HEK293 (cell line): ENCODE data around the gene AKAP8.

ENCODE experiments used
- CTCF ChIA-PET: fragments of 350-600 bp; formaldehyde crosslinking; extraction: SDS; loops from one replicate; lab custom pipeline; 2021; ENCODE audit warnings: antibody characterized with exemption; lab: Yijun Ruan, JAX
- POLR2A ChIA-PET: fragments of 300-600 bp; formaldehyde crosslinking; extraction: SDS; loops from one replicate; lab custom pipeline; 2020; ENCODE audit warnings: antibody characterized with exemption, inconsistent platforms; lab: Yijun Ruan, JAX
- H3K27ac ChIP-seq: fragments of 200-500 bp; sonication (Bioruptor generic); 2 replicates; pipeline ENCODE4 v1.5.1; 2014; ENCODE audit warnings: low read depth, low read length, control low read depth, inconsistent platforms; ENCODE audit errors: extremely low read depth
- H3K36me3 ChIP-seq, 2 experiments: fragments of 200-500 bp in 1 of 2; sonication (Bioruptor generic) in 1 of 2; 1 replicate in 1 of 2; 2 replicates in 1 of 2; pipeline ENCODE4 v1.5.1; 2014 to 2017; ENCODE audit warnings: inconsistent platforms in 2 of 2, low read length in 2 of 2; ENCODE audit not compliant: control insufficient read depth in 2 of 2, insufficient read depth in 1 of 2
- H3K4me1 ChIP-seq: fragments of 200-500 bp; sonication (Bioruptor generic); 2 replicates; pipeline ENCODE4 v1.5.1; 2014; ENCODE audit warnings: mild to moderate bottlenecking, low read length, inconsistent platforms; ENCODE audit not compliant: control insufficient read depth, insufficient read depth
- H3K4me3 ChIP-seq: 2 replicates; pipeline ENCODE4 v1.5.1; 2011; ENCODE audit warnings: low read depth, mild to moderate bottlenecking, control low read depth, low read length, moderate library complexity
- H3K9me3 ChIP-seq: fragments of 200-500 bp; sonication (Bioruptor generic); 2 replicates; pipeline ENCODE4 v1.5.1; 2014; ENCODE audit warnings: low read depth, low read length, inconsistent platforms; ENCODE audit not compliant: control insufficient read depth, insufficient read depth
- BCL11B ChIP-seq: fragments of 450-650 bp; formaldehyde crosslinking; IDR thresholded peaks from 2 replicates; pipeline ENCODE4 v1.5.1; 2016; ENCODE audit warnings: low read depth, missing biosample characterization, missing genetic modification characterization
- EGR2 ChIP-seq: fragments of 450-650 bp; formaldehyde crosslinking; IDR thresholded peaks from 2 replicates; pipeline ENCODE4 v1.5.1; 2016; ENCODE audit warnings: low read depth, missing biosample characterization, missing genetic modification characterization
- GLIS1 ChIP-seq: fragments of 450-650 bp; formaldehyde crosslinking; IDR thresholded peaks from 2 replicates; pipeline ENCODE4 v1.5.1; 2016; ENCODE audit warnings: missing biosample characterization, missing genetic modification characterization
- MEIS1 ChIP-seq: sonication (generic); formaldehyde crosslinking; IDR thresholded peaks from 2 replicates; pipeline ENCODE4 v1.8.1; 2022; ENCODE audit warnings: missing genetic modification reagents, mild to moderate bottlenecking, borderline replicate concordance
- OSR2 ChIP-seq: fragments of 450-650 bp; formaldehyde crosslinking; IDR thresholded peaks from 2 replicates; pipeline ENCODE4 v1.5.1; 2016; ENCODE audit warnings: missing biosample characterization, missing genetic modification characterization
- SCRT2 ChIP-seq: fragments of 450-650 bp; formaldehyde crosslinking; IDR thresholded peaks from 2 replicates; pipeline ENCODE4 v1.5.1; 2016; ENCODE audit warnings: missing biosample characterization, missing genetic modification characterization
- TCF7L2 ChIP-seq: IDR thresholded peaks from 2 replicates; pipeline ENCODE4 v1.6.1; 2011; ENCODE audit warnings: low read depth, mild to moderate bottlenecking, inconsistent platforms, low read length, moderate library complexity, borderline replicate concordance
- ZBTB21 ChIP-seq: fragments of 450-650 bp; formaldehyde crosslinking; IDR thresholded peaks from 2 replicates; pipeline ENCODE4 v1.5.1; 2017; ENCODE audit warnings: missing biosample characterization, missing genetic modification characterization
- ZNF133 ChIP-seq: fragments of 450-650 bp; formaldehyde crosslinking; IDR thresholded peaks from 2 replicates; pipeline ENCODE4 v1.5.1; 2016; ENCODE audit warnings: missing biosample characterization, missing genetic modification characterization
- ZNF24 ChIP-seq: fragments of 450-650 bp; formaldehyde crosslinking; IDR thresholded peaks from 2 replicates; pipeline ENCODE4 v1.5.1; 2016; ENCODE audit warnings: missing biosample characterization, missing genetic modification characterization
- ZNF292 ChIP-seq: fragments of 450-650 bp; formaldehyde crosslinking; IDR thresholded peaks from 2 replicates; pipeline ENCODE4 v1.5.1; 2016; ENCODE audit warnings: low read depth, missing biosample characterization, missing genetic modification characterization, borderline replicate concordance
- ZNF335 ChIP-seq: fragments of 450-650 bp; formaldehyde crosslinking; conservative IDR thresholded peaks from 2 replicates; pipeline ENCODE4 v1.5.1; 2016; ENCODE audit warnings: missing biosample characterization, missing genetic modification characterization
- ZNF366 ChIP-seq: fragments of 450-650 bp; formaldehyde crosslinking; conservative IDR thresholded peaks from 2 replicates; pipeline ENCODE4 v1.5.1; 2016; ENCODE audit warnings: missing biosample characterization, missing genetic modification characterization
- ZNF37A ChIP-seq: fragments of 450-650 bp; IDR thresholded peaks from 2 replicates; pipeline ENCODE4 v1.5.1; 2018; ENCODE audit warnings: missing biosample characterization, missing genetic modification characterization
- ZNF433 ChIP-seq: fragments of 450-650 bp; formaldehyde crosslinking; IDR thresholded peaks from 2 replicates; pipeline ENCODE4 v1.5.1; 2016; ENCODE audit warnings: missing biosample characterization, missing genetic modification characterization, low read depth
- ZNF560 ChIP-seq: fragments of 450-650 bp; formaldehyde crosslinking; IDR thresholded peaks from 2 replicates; pipeline ENCODE4 v1.5.1; 2017; ENCODE audit warnings: missing biosample characterization, missing genetic modification characterization, borderline replicate concordance
- ZNF843 ChIP-seq: fragments of 450-650 bp; formaldehyde crosslinking; IDR thresholded peaks from 2 replicates; pipeline ENCODE4 v1.5.1; 2016; ENCODE audit warnings: missing biosample characterization, missing genetic modification characterization
- TF ChIP-seq, protein P1 (sequence below): fragments of 450-650 bp; formaldehyde crosslinking; IDR thresholded peaks from 2 replicates; pipeline ENCODE4 v1.5.1; 2016; ENCODE audit warnings: missing biosample characterization, missing genetic modification characterization
- TF ChIP-seq, protein P2 (sequence below): fragments of 450-650 bp; formaldehyde crosslinking; IDR thresholded peaks from 2 replicates; pipeline ENCODE4 v1.5.1; 2017; ENCODE audit warnings: missing biosample characterization, missing genetic modification characterization
- TF ChIP-seq, protein P3 (sequence below): fragments of 450-650 bp; formaldehyde crosslinking; IDR thresholded peaks from 2 replicates; pipeline ENCODE4 v1.5.1; 2017; ENCODE audit warnings: missing biosample characterization, missing genetic modification characterization
- TF ChIP-seq, protein P4 (sequence below): fragments of 450-650 bp; formaldehyde crosslinking; optimal IDR thresholded peaks from 2 replicates; pipeline ENCODE3; 2016; ENCODE audit warnings: missing biosample characterization, mild to moderate bottlenecking, missing genetic modification characterization
- TF ChIP-seq, protein P5 (sequence below): fragments of 450-650 bp; formaldehyde crosslinking; IDR thresholded peaks from 2 replicates; pipeline ENCODE4 v1.5.1; 2016; ENCODE audit warnings: missing biosample characterization, missing genetic modification characterization
- TF ChIP-seq, protein P6 (sequence below): fragments of 450-650 bp; formaldehyde crosslinking; IDR thresholded peaks from 2 replicates; pipeline ENCODE4 v1.5.1; 2016; ENCODE audit warnings: missing biosample characterization, missing genetic modification characterization

The AKAP8 gene

DNA sequence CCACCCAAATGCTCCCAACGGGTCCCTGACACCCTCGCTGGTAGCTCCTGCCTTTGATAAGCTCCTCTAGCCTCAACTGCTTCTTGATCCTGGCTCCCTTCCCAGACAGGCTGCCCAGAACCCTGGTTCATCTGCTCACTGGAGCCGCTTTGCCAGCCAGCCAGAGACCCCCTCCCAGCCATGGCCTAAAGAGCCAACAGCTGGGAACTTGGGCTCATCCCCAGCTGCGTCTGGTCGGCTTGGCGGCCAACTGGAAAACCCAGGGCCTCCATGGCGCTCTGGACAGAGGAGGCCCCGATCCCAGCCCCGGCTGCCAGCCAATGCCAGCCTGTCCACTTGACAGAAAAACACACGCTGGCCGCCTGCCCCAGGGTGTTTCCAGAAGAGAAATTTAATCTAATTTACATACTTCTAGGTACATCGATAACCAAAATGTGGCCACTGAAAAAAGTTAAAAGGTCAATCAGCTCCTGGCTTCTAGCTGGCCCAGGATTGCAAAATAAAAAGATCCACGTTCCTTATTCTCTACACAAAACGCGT lies 42.2 kb upstream of the AKAP8 start:
- TF ChIP-seq SCRT2 (tag by site-specific recombination) (no peak), MEIS1 (no peak), ZNF133 (no peak), ZNF560 (tag by site-specific recombination) (no peak), ZNF292 (tag by site-specific recombination) (no peak)
- TF ChIP-seq, protein P1, sequence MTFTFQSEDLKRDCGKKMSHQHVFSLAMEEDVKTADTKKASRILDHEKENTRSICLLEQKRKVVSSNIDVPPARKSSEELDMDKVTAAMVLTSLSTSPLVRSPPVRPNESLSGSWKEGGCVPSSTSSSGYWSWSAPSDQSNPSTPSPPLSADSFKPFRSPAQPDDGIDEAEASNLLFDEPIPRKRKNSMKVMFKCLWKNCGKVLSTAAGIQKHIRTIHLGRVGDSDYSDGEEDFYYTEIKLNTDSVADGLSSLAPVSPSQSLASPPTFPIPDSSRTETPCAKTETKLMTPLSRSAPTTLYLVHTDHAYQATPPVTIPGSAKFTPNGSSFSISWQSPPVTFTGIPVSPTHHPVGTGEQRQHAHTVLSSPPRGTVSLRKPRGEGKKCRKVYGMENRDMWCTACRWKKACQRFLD (tag by site-specific recombination) = no peak
- CTCF ChIA-PET = interaction anchor here (0.6 to 2.7 kb wide), 4 partner anchors 11 to 134 kb away, joined by 3 to 8 read pairs (median 4); no protein-coding TSS in a partner anchor
- POLR2A ChIA-PET = interaction anchor here (0.6 to 3.5 kb wide), 3 partner anchors 8 to 238 kb away, joined by 4 to 26 read pairs (median 5); no protein-coding TSS in a partner anchor
- no peaks in the 10 kb centered on the region for H3K9me3 ChIP-seq
- no peak overlapping the region for H3K27ac ChIP-seq
- H3K4me3 ChIP-seq = no peak overlapping the region
- peaks cover 11% of the 10 kb centered on the region for H3K4me1 ChIP-seq
- peaks cover 11 to 56% of the 10 kb centered on the region in 2 experiments for H3K36me3 ChIP-seq

DNA sequence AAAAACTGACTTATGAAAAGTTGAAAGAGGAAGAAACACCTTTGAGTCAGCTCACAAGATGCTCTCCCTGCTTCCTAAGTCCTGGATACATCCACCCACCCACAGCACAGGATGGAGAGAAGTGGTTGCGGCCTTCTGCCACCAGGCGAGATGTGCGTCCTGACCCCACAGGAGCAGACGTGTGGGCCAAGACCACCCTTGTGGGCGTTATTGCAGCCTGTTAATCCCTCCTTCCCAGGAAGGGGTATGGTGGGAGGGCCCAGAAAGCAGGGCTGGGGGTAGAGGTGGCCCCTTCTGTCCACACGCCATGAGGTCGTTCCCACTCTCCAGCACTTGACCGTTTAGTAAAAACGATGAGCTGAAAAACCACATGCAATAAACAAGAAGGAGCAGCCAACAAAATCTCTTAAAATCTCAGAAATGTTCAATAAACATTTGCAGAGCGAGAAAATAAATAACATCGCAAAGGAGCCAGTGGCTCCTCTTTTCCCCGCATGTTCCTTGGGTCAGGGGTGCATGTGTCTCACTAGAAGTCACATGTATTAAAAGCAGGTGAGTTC lies 41.6 kb upstream of the AKAP8 start:
- CTCF ChIA-PET = interaction anchor here (0.6 to 2.8 kb wide), 7 partner anchors 10 to 139 kb away, joined by 3 to 27 read pairs (median 8); no protein-coding TSS in a partner anchor
- Histone ChIP-seq H3K36me3 (peaks cover 11 to 56% of the 10 kb centered on the region in 2 experiments), H3K4me3 (no peak overlapping the region), H3K27ac (no peak overlapping the region), H3K9me3 (no peaks in the 10 kb centered on the region), H3K4me1 (peaks cover 11% of the 10 kb centered on the region)
- POLR2A ChIA-PET = interaction anchor here (0.6 to 4.8 kb wide), 4 partner anchors 9 to 237 kb away, joined by 4 to 94 read pairs (median 16); partner anchors contain the start of gene AKAP8
- TF ChIP-seq, protein P2, sequence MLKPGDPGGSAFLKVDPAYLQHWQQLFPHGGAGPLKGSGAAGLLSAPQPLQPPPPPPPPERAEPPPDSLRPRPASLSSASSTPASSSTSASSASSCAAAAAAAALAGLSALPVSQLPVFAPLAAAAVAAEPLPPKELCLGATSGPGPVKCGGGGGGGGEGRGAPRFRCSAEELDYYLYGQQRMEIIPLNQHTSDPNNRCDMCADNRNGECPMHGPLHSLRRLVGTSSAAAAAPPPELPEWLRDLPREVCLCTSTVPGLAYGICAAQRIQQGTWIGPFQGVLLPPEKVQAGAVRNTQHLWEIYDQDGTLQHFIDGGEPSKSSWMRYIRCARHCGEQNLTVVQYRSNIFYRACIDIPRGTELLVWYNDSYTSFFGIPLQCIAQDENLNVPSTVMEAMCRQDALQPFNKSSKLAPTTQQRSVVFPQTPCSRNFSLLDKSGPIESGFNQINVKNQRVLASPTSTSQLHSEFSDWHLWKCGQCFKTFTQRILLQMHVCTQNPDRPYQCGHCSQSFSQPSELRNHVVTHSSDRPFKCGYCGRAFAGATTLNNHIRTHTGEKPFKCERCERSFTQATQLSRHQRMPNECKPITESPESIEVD (tag by site-specific recombination) = no peak
- TF ChIP-seq, protein P3, sequence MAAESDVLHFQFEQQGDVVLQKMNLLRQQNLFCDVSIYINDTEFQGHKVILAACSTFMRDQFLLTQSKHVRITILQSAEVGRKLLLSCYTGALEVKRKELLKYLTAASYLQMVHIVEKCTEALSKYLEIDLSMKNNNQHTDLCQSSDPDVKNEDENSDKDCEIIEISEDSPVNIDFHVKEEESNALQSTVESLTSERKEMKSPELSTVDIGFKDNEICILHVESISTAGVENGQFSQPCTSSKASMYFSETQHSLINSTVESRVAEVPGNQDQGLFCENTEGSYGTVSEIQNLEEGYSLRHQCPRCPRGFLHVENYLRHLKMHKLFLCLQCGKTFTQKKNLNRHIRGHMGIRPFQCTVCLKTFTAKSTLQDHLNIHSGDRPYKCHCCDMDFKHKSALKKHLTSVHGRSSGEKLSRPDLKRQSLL = no peak
- TF ChIP-seq GLIS1 (tag by site-specific recombination) (peak; percentile 18; the same call in 1 of the 2 replicates), ZNF335 (tag by site-specific recombination) (no peak), BCL11B (tag by site-specific recombination) (no peak), ZNF24 (no peak), ZNF433 (no peak), ZNF366 (tag by site-specific recombination) (no peak), EGR2 (tag by site-specific recombination) (peak; percentile 20; the same call in 1 of the 2 replicates), TCF7L2 (no peak), ZNF37A (tag by site-specific recombination) (no peak), ZBTB21 (tag by site-specific recombination) (no peak), OSR2 (tag by site-specific recombination) (no peak), ZNF843 (tag by site-specific recombination) (no peak)
- TF ChIP-seq, protein P4, sequence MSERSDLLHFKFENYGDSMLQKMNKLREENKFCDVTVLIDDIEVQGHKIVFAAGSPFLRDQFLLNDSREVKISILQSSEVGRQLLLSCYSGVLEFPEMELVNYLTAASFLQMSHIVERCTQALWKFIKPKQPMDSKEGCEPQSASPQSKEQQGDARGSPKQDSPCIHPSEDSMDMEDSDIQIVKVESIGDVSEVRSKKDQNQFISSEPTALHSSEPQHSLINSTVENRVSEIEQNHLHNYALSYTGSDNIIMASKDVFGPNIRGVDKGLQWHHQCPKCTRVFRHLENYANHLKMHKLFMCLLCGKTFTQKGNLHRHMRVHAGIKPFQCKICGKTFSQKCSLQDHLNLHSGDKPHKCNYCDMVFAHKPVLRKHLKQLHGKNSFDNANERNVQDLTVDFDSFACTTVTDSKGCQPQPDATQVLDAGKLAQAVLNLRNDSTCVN = no peak
- TF ChIP-seq, protein P5, sequence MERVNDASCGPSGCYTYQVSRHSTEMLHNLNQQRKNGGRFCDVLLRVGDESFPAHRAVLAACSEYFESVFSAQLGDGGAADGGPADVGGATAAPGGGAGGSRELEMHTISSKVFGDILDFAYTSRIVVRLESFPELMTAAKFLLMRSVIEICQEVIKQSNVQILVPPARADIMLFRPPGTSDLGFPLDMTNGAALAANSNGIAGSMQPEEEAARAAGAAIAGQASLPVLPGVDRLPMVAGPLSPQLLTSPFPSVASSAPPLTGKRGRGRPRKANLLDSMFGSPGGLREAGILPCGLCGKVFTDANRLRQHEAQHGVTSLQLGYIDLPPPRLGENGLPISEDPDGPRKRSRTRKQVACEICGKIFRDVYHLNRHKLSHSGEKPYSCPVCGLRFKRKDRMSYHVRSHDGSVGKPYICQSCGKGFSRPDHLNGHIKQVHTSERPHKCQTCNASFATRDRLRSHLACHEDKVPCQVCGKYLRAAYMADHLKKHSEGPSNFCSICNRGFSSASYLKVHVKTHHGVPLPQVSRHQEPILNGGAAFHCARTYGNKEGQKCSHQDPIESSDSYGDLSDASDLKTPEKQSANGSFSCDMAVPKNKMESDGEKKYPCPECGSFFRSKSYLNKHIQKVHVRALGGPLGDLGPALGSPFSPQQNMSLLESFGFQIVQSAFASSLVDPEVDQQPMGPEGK (tag by site-specific recombination) = no peak
- TF ChIP-seq, protein P6, sequence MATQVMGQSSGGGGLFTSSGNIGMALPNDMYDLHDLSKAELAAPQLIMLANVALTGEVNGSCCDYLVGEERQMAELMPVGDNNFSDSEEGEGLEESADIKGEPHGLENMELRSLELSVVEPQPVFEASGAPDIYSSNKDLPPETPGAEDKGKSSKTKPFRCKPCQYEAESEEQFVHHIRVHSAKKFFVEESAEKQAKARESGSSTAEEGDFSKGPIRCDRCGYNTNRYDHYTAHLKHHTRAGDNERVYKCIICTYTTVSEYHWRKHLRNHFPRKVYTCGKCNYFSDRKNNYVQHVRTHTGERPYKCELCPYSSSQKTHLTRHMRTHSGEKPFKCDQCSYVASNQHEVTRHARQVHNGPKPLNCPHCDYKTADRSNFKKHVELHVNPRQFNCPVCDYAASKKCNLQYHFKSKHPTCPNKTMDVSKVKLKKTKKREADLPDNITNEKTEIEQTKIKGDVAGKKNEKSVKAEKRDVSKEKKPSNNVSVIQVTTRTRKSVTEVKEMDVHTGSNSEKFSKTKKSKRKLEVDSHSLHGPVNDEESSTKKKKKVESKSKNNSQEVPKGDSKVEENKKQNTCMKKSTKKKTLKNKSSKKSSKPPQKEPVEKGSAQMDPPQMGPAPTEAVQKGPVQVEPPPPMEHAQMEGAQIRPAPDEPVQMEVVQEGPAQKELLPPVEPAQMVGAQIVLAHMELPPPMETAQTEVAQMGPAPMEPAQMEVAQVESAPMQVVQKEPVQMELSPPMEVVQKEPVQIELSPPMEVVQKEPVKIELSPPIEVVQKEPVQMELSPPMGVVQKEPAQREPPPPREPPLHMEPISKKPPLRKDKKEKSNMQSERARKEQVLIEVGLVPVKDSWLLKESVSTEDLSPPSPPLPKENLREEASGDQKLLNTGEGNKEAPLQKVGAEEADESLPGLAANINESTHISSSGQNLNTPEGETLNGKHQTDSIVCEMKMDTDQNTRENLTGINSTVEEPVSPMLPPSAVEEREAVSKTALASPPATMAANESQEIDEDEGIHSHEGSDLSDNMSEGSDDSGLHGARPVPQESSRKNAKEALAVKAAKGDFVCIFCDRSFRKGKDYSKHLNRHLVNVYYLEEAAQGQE (tag by site-specific recombination) = no peak
